Measurements from ENCODE around the gene ELP4. TPM values are rescaled to one million over a fixed set of nuclear protein-coding genes. Genes with fewer than 3 reads are reported as not detected.

Gene ELP4
- total RNA-seq, 1 donor from 2014 or later = 147 TPM

- H3K4me1 ChIP-seq = peaks cover 6% of the 10 kb centered on the region
- peaks cover 49% of the 10 kb centered on the region for H3K9me3 Mint-ChIP-seq
- H3K36me3 Mint-ChIP-seq = peaks cover 74% of the 10 kb centered on the region
- peaks cover 3% of the 10 kb centered on the region for H3F3A ChIP-seq (ENCODE audit: low read depth)
- no peak overlapping the region for H3K4me3 Mint-ChIP-seq
- TF ChIP-seq EZH2 (IDR thresholded peaks at IDR 0.05) (no peak), CTCF (IDR thresholded peaks at IDR 0.05) (no peak), EZH2phosphoT487 (IDR thresholded peaks at IDR 0.05) (no peak)
- no peak overlapping the region for H3K9ac ChIP-seq
- no peaks in the 10 kb centered on the region for H3K9me3 ChIP-seq (ENCODE audit: low read depth)
- no peak overlapping the region for H3K4me2 ChIP-seq
- no peak for DNase-seq (ENCODE audit: low spot score)
- H3K4me3 ChIP-seq = no peak overlapping the region
- peaks cover 13% of the 10 kb centered on the region for H3K36me3 ChIP-seq
- H4K20me1 ChIP-seq (ENCODE audit: low read depth) = no peaks in the 10 kb centered on the region
- peak overlapping the region; percentile 60 for H3K27ac ChIP-seq
- no peaks in the 10 kb centered on the region for H3K27me3 Mint-ChIP-seq (ENCODE audit: insufficient read depth, low read depth)
- peaks cover 100% of the 10 kb centered on the region for H3K79me2 ChIP-seq (ENCODE audit: low read depth)
- H3K27ac Mint-ChIP-seq = no peak overlapping the region
- H2AFZ ChIP-seq (replicated peaks) = no peak overlapping the region
- no peaks in the 10 kb centered on the region for H3K4me1 Mint-ChIP-seq
- no peaks in the 10 kb centered on the region for H3K27me3 ChIP-seq
Observed at GRCh38 chr11:31500560-31500959, 9.0 kb upstream of the ELP4 start.

GRCh38 chr11:31509051-31509428 is 527 bp upstream of the ELP4 start:
- peak overlapping the region; percentile 72 for H3K9ac ChIP-seq
- TF ChIP-seq CTCF (IDR thresholded peaks at IDR 0.05) (no peak), EZH2 (IDR thresholded peaks at IDR 0.05) (no peak), EZH2phosphoT487 (IDR thresholded peaks at IDR 0.05) (no peak)
- peak overlapping the region; percentile 82 for H2AFZ ChIP-seq (replicated peaks)
- no peaks in the 10 kb centered on the region for H3K27me3 ChIP-seq
- no peak overlapping the region for H3K27ac ChIP-seq
- Mint-ChIP-seq H3K27me3 (ENCODE audit: insufficient read depth, low read depth) (peaks cover 3% of the 10 kb centered on the region), H3K36me3 (peaks cover 26% of the 10 kb centered on the region), H3K4me1 (peaks cover 27% of the 10 kb centered on the region), H3K4me3 (peak overlapping the region; percentile 99), H3K9me3 (peaks cover 11% of the 10 kb centered on the region), H3K27ac (peak overlapping the region; percentile 99)
- peak overlapping the region; percentile 94 for H3K4me2 ChIP-seq
- H3K4me3 ChIP-seq = peak overlapping the region; percentile 88
- H3K4me1 ChIP-seq = peaks cover 40% of the 10 kb centered on the region
- DNase-seq (ENCODE audit: low spot score) = peak; percentile 38
- peaks cover 8% of the 10 kb centered on the region for H4K20me1 ChIP-seq (ENCODE audit: low read depth)
- H3K9me3 ChIP-seq (ENCODE audit: low read depth) = no peaks in the 10 kb centered on the region
- H3K79me2 ChIP-seq (ENCODE audit: low read depth) = peaks cover 97% of the 10 kb centered on the region
- peaks cover 9% of the 10 kb centered on the region for H3F3A ChIP-seq (ENCODE audit: low read depth)
- H3K36me3 ChIP-seq = peaks cover 2% of the 10 kb centered on the region

GRCh38 chr11:31512117-31512516 is 2.5 kb downstream of the ELP4 start:
- no peak overlapping the region for H2AFZ ChIP-seq (replicated peaks)
- peak overlapping the region; percentile 99 for H3K4me3 Mint-ChIP-seq
- peaks cover 48% of the 10 kb centered on the region for H3K4me1 ChIP-seq
- peaks cover 97% of the 10 kb centered on the region for H3K79me2 ChIP-seq (ENCODE audit: low read depth)
- TF ChIP-seq EZH2 (IDR thresholded peaks at IDR 0.05) = no peak
- no peak for TF ChIP-seq CTCF (IDR thresholded peaks at IDR 0.05)
- TF ChIP-seq EZH2phosphoT487 (IDR thresholded peaks at IDR 0.05) = no peak
- H3K27me3 Mint-ChIP-seq (ENCODE audit: insufficient read depth, low read depth) = peaks cover 2% of the 10 kb centered on the region
- no peaks in the 10 kb centered on the region for H3K9me3 ChIP-seq (ENCODE audit: low read depth)
- no peak overlapping the region for H3K27ac ChIP-seq
- peak overlapping the region; percentile 88 for H3K4me3 ChIP-seq
- H3K27me3 ChIP-seq = no peaks in the 10 kb centered on the region
- H3K36me3 Mint-ChIP-seq = peaks cover 4% of the 10 kb centered on the region
- no peaks in the 10 kb centered on the region for H3K36me3 ChIP-seq
- H3K4me2 ChIP-seq = peak overlapping the region; percentile 99
- peaks cover 8% of the 10 kb centered on the region for H4K20me1 ChIP-seq (ENCODE audit: low read depth)
- H3K9me3 Mint-ChIP-seq = no peaks in the 10 kb centered on the region
- peak overlapping the region; percentile 58 for H3K9ac ChIP-seq
- H3F3A ChIP-seq (ENCODE audit: low read depth) = peaks cover 15% of the 10 kb centered on the region
- no peak for DNase-seq (ENCODE audit: low spot score)
- peaks cover 40% of the 10 kb centered on the region for H3K4me1 Mint-ChIP-seq
- H3K27ac Mint-ChIP-seq = no peak overlapping the region

Measured in neural progenitor cell (in vitro differentiated cells).